ENCODE data around the gene ZNF513.

- no peak for TF ChIP-seq POLR2AphosphoS5 (IDR thresholded peaks at IDR 0.05; ENCODE audit: low read depth, low read length)
- TF ChIP-seq RAD21 (IDR thresholded peaks at IDR 0.05; ENCODE audit: low read depth), result no peak
- no peak for TF ChIP-seq EZH2phosphoT487 (IDR thresholded peaks at IDR 0.05; ENCODE audit: borderline replicate concordance)
- no peak for TF ChIP-seq POLR2A (IDR thresholded peaks at IDR 0.05; ENCODE audit: borderline replicate concordance, extremely low read depth, insufficient read depth, insufficient read length)
- no peak for TF ChIP-seq CTCF (IDR thresholded peaks at IDR 0.05 in 2 of 3, conservative IDR thresholded peaks at IDR 0.05 in 1 of 3; ENCODE audit: borderline replicate concordance in 1 of 3, insufficient read depth in 1 of 3, low read depth in 2 of 3, low read length in 2 of 3)
These were observed 16.6 kb downstream of the ZNF513 start for GRCh38 chr2:27363933-27364332.
